Cardiac muscle cell (in vitro differentiated cells and primary cell): Measurements from ENCODE around the gene KLC1. TPM values are rescaled to one million over a fixed set of nuclear protein-coding genes. Genes with fewer than 3 reads are reported as not detected.
A peak's percentile ranks its signal among the peaks of the same experiment; 100 is the strongest.

Experiments
- DNase-seq, 2 donors: peaks; one replicate each; pipeline versions ENCODE4 v3.0.0 to v3.0.0-alpha.2; 2010 to 2017; ENCODE audit warnings: low read depth in 1 of 2, low spot score in 1 of 2
- H3K27ac ChIP-seq: fragments of 200-600 bp; sonication (generic); 2 replicates; pipeline ENCODE4 v1.5.1; 2016
- H3K27me3 ChIP-seq: fragments of 200-600 bp; sonication (generic); 2 replicates; pipeline ENCODE4 v1.6.0; 2016; ENCODE audit warnings: control low read depth
- H3K36me3 ChIP-seq: fragments of 200-600 bp; sonication (generic); 2 replicates; pipeline ENCODE4 v1.5.1; 2016; ENCODE audit warnings: control low read depth
- H3K4me1 ChIP-seq: fragments of 200-600 bp; sonication (generic); 2 replicates; pipeline ENCODE4 v1.8.1; 2017; ENCODE audit warnings: low read depth, mild to moderate bottlenecking, mixed run types
- H3K4me3 ChIP-seq: fragments of 200-600 bp; sonication (generic); 2 replicates; pipeline ENCODE4 v1.5.1; 2016; ENCODE audit warnings: mild to moderate bottlenecking
- H3K9me3 ChIP-seq: fragments of 200-600 bp; sonication (generic); 2 replicates; pipeline ENCODE4 v1.5.1; 2017; ENCODE audit warnings: low read depth, mild to moderate bottlenecking, control low read depth
- polyA plus RNA-seq: library from polyadenylated mRNA; unstranded; fragments of >200 nt; fragmentation: Nextera tagmentation; extraction: Ambion mirVana; gene quantifications from 2 replicates; pipeline ENCODE4 v1.2.1, GENCODE V29; 2016
- total RNA-seq: library from RNA; depleted of rRNA; stranded (reverse); fragments of >200 nt; gene quantifications from 2 replicates; pipeline ENCODE4 v1.2.3, GENCODE V29; 2016
- TF ChIP-seq, protein P1 (sequence below): IDR thresholded peaks from 2 replicates; pipeline ENCODE4 v1.5.1; 2012; ENCODE audit warnings: low read depth, mild to moderate bottlenecking, low read length

Gene KLC1
- total RNA-seq: 252 and 365 TPM in 2 replicates
- polyA plus RNA-seq: 167 and 190 TPM in 2 replicates

DNA sequence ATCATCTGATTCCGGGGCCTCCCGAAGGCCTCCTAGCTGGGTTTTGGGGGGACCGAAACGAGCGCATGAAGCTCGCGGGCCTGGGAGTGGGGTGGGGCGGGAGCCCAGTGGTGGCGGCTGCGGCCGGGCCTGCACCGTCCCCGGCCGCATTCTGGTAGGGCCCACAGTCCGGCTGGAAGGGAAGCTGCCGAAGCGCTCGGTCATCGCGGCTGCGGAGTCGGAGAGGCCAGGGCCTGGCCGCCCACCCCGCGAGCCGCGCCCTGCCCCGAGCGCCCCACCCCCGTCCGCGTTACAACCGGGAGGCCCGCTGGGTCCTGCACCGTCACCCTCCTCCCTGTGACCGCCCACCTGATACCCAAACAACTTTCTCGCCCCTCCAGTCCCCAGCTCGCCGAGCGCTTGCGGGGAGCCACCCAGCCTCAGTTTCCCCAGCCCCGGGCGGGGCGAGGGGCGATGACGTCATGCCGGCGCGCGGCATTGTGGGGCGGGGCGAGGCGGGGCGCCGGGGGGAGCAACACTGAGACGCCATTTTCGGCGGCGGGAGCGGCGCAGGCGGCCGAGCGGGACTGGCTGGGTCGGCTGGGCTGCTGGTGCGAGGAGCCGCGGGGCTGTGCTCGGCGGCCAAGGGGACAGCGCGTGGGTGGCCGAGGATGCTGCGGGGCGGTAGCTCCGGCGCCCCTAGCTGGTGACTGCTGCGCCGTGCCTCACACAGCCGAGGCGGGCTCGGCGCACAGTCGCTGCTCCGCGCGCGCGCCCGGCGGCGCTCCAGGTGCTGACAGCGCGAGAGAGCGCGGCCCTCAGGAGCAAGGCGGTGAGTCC lies at the start of gene KLC1:
KLC1 (plus strand) TSS at position 528 of the 819 bp plus-strand sequence. CDS start 25,354 bp downstream, outside the sequence.
- DNase-seq: peak; percentile 76 to 85
- peak within 1 kb of the TSS; percentile 95 for H3K27ac ChIP-seq
- TF ChIP-seq, protein P1, sequence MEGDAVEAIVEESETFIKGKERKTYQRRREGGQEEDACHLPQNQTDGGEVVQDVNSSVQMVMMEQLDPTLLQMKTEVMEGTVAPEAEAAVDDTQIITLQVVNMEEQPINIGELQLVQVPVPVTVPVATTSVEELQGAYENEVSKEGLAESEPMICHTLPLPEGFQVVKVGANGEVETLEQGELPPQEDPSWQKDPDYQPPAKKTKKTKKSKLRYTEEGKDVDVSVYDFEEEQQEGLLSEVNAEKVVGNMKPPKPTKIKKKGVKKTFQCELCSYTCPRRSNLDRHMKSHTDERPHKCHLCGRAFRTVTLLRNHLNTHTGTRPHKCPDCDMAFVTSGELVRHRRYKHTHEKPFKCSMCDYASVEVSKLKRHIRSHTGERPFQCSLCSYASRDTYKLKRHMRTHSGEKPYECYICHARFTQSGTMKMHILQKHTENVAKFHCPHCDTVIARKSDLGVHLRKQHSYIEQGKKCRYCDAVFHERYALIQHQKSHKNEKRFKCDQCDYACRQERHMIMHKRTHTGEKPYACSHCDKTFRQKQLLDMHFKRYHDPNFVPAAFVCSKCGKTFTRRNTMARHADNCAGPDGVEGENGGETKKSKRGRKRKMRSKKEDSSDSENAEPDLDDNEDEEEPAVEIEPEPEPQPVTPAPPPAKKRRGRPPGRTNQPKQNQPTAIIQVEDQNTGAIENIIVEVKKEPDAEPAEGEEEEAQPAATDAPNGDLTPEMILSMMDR: no peak
- peaks cover 15% of the 10 kb centered on the region for H3K4me1 ChIP-seq
- H3K36me3 ChIP-seq: no peaks in the 10 kb centered on the region
- no peaks in the 10 kb centered on the region for H3K9me3 ChIP-seq
- H3K4me3 ChIP-seq: peak within 1 kb of the TSS; percentile 93
- no peaks in the 10 kb centered on the region for H3K27me3 ChIP-seq

DNA sequence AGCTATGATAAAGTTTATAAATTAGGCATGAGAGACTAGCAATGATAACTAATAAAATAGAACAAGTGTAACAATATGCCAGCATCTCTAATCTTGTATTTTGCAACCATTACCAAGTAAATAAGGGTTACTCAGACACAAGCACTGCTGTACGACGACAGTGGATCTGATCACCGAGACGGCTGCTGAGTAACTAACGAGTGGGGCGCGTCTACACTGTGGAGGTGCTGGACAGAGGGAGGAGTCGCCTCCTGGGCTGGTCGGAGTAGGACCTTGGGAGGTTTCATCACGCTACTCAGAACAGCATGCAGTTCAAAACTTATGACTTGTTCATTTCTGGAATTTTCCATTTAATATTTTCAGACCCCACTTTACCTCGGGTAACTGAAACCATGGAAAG lies 47.8 kb upstream of the KLC1 start:
- H3K4me1 ChIP-seq: peaks cover 6% of the 10 kb centered on the region
- peaks cover 4% of the 10 kb centered on the region for H3K36me3 ChIP-seq
- H3K9me3 ChIP-seq: no peaks in the 10 kb centered on the region
- no peaks in the 10 kb centered on the region for H3K27me3 ChIP-seq
- no peak for DNase-seq
- H3K4me3 ChIP-seq: no peak overlapping the region
- no peak overlapping the region for H3K27ac ChIP-seq
- TF ChIP-seq, protein P1: no peak

DNA sequence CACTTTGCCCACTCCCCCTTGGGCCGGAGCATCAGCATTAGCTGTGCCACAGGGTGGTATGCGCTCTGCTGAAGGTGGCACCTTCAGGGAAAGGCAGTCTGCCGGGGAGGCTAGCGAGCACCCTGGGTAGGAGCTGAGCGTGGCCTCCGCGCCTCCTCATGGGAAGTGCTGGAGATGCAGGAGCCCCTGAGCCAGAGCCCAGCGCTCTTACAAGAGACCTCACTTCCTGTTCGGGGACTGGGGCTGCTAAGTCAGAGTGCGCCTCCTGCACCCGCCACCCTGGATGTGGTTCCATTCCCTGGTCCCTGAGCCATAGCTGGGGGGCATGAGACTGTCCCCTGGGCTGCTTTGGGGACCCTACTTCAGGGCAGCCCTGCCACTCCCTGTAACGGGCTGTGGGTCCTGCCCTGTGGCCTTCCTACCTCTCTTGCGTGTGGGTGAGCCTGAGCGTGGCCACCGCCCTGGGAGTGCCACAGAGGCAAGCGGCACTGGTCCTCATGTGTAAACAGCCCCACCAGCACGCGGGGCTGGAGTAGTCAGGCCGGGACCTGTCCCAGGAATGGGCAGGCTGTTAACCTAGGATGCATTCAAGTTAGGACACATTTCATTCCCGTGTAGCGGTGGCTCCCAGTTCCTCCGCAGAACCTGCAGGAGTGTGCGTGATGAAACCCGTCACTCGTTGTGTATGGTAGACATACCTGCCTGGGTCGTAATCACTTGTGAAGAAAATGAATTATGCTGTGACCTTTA lies 46.9 kb upstream of the KLC1 start:
- TF ChIP-seq, protein P1: no peak
- H3K4me1 ChIP-seq: no peaks in the 10 kb centered on the region
- H3K27me3 ChIP-seq: no peaks in the 10 kb centered on the region
- H3K27ac ChIP-seq: no peak overlapping the region
- no peaks in the 10 kb centered on the region for H3K9me3 ChIP-seq
- peaks cover 3% of the 10 kb centered on the region for H3K36me3 ChIP-seq
- no peak overlapping the region for H3K4me3 ChIP-seq
- DNase-seq: no peak

DNA sequence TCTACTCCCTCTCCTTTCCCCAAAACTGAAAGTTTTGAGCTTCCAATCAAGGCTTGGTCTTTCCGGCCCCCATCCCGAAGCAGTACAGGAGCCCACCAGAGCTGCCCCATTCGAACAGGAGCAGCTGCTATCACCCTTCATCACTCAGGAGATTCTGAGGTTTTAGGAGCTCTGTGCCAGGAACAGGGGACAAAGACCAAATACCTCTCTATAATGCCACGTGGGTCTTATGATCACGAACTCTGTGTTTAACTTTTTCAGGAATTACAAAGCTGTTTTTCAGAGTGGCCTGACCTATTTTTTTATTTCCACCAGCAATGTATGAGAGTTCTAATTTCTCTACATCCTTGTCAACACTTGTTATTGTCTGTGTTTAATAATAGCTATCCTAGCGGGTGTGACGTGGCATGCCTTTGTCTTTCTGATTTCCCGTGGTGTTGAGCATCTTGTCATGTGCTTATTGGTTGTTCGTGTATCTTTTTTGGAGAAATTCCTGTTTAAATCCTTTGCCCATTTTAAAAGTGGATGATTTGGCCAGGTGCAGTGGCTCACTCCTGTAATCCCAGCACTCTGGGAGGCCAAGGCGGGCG lies 44.6 kb upstream of the KLC1 start:
- H3K4me3 ChIP-seq: no peak overlapping the region
- no peaks in the 10 kb centered on the region for H3K4me1 ChIP-seq
- H3K36me3 ChIP-seq: no peaks in the 10 kb centered on the region
- TF ChIP-seq, protein P1: no peak
- no peak for DNase-seq
- no peak overlapping the region for H3K27ac ChIP-seq
- no peaks in the 10 kb centered on the region for H3K9me3 ChIP-seq
- no peaks in the 10 kb centered on the region for H3K27me3 ChIP-seq

DNA sequence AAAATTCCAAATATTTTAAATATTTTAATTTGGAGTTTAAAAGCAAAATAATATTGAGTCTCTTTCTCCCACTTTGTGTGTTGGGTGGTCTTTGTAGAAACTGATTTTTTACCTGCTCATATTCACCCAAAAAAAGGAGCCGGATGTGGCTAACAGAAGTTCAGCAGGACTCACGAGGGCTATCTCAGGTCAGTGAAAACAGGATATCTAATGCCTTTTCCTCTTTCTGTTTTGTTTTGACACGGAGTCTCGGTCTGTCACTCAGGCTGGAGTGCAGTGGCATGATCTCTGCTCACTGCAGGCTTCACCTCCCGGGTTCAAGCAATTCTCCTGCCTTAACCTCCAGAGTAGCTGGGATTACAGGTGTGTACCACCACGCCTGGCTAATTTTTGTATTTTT lies 35.4 kb upstream of the KLC1 start:
- H3K9me3 ChIP-seq: no peaks in the 10 kb centered on the region
- H3K4me3 ChIP-seq: no peak overlapping the region
- no peaks in the 10 kb centered on the region for H3K27me3 ChIP-seq
- H3K4me1 ChIP-seq: no peaks in the 10 kb centered on the region
- TF ChIP-seq, protein P1: no peak
- DNase-seq: no peak
- no peak overlapping the region for H3K27ac ChIP-seq
- peaks cover 4% of the 10 kb centered on the region for H3K36me3 ChIP-seq
